GM18502 (cell line): ENCODE measurements around the gene HOXA13.

Source experiments
- ATAC-seq: cut with Tn5 transposase; IDR thresholded peaks from one replicate; pipeline ENCODE4 v1.9.1; 2021; ENCODE audit warnings: mild to moderate bottlenecking; ENCODE audit not compliant: unreplicated experiment, poor library complexity

Gene HOXA13

DNA sequence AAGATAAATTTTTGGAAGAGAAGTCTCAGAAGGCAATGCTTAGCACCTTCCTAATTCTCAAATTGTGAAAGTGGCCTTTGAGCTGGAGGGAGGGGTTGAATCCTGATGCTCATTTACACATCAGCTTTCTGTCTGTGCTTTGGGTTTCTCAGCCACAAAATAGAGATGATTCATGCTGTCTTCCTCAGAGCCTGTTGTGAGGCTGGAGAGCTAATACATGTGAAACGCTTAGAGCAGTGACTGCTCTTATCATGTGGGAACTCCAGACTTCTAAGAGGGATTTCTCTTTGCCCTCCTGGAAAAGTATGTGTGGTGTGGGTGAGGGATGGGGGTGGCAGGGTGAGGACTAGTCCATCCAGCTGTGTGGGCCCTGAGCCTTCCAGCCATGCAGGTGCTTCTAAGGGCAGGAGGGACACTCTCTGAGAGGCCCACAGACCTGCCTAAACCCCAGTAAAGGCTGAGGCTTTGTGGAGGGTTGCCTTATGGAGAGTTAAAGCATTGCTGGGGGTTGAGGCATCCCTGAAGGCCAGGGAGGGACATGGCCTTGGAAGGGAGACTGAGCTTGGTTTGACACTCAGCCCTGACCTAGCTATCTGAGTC lies 37.9 kb upstream of the HOXA13 start:
- ATAC-seq: no peak

DNA sequence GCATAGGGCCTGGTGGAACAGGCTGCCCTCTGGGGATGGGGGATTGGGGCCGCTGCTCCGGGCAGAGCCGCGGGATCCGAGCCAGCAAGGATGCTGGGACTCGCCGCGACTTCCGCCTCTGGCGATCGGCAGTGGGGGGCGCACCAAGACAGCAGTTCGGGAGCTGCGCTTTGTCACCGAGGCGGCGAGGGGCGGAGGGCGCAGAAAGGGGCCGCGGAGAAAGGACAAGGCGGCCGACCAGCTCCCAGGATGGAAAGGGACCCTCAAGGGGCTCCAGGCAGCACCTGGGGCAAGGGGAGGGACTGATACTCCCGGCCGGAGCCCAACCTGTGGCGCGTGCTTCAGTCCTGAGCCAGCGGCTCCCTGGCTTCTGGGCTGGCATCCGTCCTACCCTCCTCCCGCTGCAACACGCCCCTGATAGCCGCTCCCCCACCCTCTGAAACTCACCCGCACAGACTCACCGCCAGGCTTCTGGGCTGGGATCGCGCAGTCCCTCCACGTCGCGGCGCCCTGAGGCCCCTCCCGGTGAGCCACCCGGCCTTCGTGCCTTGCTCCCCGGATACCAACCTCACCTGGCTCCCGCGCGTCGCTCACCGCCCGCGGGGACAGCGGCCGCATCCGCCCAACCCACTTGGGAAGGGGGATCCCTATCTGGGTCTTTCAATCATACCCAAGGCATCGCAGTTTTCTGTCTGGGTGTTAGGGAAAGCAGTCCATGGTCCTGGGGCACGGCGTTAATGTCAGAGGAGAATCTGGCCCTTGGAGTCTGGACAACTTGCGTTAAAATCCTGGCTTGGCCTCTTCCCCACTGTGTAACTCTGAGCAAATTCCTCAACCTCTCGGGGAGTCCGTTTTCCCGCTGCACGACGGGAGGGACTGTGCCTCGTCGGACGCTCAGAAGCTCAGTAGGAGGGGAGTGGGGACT lies 35.8 kb upstream of the HOXA13 start:
- no peak for ATAC-seq

DNA sequence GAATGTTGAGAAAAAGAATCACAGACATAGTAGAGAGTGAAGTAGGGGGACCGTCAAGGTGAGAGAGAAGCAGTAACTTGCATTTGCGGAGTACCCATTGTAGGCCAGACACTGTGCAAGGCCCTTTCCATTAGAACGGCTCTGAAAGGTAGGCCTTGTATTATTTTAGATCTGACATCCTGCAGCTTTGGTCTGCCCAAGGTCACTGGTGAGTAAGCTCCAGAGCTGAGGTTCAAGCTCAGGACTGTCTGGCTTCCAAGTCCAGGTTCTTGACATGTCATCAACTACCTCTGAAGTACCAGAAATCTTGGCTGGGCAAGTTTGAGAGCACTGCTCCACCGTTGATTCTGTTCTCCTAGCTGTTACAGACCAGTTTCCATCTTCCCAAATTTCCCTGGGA lies 29.6 kb upstream of the HOXA13 start:
- no peak for ATAC-seq

DNA sequence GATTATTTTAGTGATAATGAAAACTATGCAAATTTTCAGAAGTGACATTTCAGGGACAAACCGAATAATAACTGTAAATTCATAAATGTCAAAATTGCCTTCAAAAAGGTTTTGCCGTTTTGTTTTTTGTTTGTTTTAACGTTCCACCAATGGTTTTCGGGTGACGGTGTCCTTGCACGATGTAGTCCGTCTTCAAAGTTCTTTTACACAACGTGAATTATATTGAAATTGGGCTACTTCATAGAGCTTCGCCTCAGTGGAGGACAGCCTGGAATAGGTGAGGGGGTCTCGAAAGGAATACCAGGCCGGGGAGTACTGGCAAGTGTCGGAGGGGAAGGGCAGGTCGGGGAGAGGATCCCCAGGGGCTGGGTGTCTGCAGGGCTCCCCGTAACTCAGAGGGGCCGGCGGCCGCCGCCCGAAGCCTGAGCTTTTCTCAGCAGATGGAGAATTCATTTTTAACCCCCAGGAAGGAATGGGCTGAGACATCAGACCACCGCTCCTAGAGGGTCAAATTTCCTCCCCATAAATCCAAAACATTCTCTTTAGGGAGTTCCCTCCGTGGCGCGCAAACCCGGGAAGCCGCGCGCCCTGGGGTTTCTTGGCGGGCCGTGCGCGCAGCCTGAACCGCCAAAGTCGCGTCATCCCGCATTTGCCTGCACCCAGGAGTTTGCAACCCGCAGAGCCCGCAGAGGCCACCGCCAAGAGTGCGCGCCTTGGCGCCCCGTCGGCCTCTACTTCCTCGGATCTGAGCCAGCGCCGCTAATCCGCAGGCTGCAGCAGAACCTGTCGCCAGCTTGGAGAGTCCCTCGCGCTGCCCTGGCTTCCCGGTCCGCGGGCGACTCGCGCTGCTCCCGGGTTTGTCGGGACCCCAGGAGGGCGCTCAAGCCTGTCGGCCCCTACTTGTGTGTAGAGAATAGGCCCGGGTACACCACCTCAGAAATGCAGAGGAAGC lies 25.4 kb upstream of the HOXA13 start:
- no peak for ATAC-seq

DNA sequence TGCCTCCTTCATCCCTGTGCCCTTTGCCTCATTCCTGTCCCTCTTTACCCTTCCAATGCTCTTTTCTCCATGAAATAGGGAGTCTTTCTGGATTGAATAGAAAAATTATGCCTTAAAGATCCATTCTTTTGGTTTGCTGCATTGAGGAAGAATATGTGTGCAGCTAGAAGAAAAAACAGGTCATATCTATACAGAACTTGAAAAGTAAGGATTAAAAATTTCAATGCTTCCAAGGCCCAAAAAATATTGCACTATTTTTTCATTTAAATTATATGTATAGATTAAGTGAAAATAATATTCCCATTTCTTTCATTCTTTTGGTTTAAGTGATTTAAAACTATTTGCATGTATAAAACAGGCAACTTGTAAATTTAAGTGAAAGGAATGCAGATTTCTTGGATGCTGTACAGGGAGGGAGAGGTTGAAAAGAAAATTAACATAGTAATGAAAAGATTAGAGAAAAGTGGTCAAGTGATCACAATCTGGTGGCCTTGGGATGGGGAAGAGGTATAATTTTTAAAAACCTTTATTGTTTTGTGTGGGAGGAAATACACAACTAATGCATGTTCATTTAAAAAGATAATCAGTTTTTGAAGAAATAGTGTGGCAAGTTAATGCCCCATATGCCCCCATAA lies 24.2 kb upstream of the HOXA13 start:
- no peak for ATAC-seq

DNA sequence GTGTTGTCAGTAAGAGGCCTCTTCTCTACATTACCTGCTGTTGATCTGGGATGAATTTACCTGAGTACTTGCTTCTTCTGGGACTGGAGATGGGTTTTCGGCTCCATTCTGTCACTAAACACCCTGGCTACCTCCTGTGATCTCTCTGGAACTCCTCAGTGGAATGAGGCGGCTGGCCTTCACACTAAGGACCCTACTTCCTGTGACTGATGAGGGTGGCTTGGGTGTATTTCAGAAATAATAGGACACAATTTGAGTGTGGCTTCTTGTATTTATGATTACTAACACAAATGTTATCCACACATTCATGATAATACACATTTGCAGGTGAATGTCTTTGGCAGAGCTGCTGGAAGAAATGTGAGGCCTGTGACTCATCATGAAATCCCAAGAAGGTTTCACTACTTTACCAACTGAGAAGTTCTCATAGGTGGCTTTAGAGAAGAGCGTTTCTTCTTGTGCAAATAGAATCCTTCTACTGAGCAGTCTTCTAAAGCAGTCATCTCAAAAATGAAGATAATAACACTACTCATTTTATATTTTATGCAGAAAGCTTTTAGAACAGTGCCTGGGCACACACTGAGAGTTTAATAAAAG lies 21.4 kb upstream of the HOXA13 start:
- no peak for ATAC-seq

DNA sequence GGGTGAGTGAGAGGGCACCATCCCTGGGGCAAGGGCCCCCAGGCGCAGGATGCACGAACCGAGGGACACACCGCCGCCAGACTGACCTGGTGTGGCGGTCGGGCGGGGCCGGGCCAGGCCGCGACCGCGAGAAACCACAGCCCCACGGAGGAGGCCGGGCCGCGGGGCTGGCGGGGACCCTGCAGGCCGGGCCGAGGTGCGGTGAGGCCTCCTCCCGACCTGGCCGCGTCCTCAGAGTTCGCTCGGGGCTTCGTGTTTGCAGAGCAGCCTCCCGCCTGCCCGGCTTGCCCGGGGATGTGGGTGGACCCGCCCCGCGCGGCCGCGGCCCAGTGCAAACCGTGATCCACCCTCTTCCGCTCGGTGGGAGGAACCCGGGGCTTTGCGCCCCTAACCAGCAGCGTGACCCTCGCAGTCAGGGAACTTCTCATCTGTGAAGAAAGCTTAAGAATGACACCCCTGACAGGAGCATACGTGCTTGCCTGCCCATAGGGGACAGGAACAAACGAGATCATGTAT lies 20.6 kb upstream of the HOXA13 start:
- no peak for ATAC-seq

DNA sequence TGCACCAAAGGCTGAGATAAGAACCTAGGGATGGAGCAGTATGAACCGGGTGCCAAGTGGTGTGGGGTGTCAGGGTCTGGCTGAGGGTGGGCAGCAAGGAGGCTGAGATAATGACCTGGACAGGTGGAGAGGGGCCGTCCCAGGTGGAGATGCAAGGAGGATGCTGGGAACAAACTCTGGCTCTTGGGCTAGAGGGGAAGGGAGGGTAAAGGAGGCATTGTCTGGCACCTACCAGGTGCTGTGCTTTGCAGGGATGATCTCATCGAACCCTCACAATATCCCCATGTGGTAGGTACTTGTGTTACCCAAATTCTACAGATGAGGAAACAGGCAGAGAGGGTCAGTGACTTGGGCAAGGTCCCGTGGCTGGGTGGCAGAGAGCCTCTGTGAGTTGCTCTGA lies 19.9 kb upstream of the HOXA13 start:
- ATAC-seq: no peak

DNA sequence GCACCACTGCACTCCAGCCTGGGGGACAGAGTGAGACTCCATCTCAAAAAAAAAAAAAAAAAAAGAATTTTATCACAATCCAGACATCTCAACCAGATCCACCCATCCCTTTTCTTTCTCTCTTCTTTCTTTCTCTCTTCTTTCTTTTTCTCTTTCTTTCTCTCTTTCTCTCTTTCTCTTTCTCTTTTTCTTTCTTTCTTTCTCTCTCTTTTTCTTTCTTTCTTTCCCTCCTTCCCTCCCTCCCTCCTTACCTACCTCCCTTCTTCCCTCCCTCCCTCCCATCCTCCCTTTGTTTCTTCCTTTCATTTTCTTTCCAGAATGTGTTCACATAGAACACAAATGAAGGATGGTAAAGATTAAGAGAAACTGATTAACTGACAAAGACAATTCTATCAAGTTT lies 18.1 kb upstream of the HOXA13 start:
- ATAC-seq: no peak

DNA sequence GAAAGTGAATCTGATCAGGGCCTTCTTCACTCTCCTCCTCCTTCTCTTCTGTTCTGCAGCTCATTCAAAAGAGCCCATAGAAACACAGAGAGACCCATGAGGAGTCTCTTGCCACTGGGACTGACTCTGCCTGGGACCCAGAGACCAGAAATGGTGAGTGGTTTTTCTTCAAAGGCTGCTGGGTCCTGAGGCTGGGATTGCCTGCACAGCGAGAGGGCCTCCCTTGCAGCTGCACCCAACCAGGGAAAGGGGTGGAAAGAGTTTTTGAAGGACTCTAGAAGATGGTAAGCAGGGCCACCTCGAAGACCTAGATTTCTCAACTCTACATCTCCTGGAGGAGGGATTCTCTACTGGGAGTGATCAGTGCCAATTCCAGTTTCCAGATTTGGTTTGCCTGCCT lies 15.5 kb upstream of the HOXA13 start:
- no peak for ATAC-seq

DNA sequence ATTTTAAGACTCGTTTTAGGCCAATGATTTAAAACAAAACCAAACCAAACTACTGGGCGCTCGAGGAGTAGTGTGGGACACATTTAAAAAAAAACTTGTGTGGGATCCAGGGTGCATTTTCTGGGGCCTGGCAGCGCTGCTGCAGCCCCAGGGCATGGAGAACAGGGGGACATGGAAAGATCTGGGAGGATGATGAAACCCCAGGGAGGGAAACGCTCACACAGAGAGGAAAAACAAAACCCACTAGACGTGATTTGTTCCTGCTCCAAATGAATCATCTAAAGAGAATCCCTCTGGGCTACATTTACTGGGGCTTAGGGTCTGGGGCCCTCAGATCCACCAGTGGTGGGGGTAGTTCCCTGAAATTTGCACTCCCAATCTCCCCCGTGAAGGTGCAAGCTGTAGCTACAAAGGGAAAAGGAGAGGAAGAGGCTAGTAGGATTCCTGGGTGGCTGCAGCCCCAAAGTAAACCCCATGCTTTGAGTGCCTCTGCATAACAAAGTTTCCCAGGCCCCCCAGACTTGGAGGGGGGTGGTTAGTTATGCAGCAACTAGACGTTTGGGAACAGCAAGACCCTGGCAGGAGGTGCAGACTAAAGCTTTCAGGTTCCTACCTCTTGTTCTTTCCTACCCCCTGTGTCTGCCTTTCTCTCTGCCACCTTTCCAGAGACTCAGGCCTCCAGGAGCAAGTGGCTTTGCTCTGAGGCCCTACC lies 14.5 kb upstream of the HOXA13 start:
- ATAC-seq: no peak

DNA sequence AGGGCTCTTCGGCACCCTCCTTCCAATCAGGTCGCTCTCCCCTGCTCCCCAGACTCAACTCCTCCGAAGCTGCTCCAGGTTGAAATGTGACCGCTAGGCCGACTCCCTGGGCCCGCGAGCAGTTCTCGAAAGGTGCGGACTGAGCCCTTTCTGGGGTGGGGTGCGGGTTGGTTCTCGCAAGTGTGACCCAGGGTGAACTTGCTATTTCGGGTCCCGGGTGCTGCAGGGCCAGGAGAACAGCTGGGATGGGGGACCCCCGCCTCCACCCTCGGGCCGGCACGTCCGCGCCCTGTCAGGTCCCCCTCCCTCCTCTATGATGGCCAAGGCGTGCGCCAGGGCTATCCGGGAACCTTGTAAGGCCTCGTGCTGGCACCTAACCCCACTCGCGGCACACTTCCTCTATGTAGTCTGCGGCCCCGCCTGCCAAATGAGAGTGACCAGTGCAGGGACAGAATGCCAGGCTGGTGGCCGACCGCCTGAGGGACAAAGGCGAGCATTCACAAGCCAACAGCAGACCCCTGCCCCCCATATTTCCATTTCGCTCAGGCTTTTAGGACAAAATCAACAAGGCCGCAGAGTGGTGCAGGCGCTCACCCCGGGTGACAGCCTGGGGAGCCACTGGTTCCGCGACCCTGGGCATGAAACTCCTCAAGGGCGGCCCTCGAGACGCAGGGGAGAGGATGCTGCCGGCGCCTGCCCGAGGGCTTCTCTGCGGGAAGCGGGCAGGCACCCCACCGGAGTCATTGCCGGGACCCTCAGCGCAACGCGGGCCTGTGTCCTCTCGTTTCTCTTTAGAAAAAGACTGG lies 13.7 kb upstream of the HOXA13 start:
- no peak for ATAC-seq

DNA sequence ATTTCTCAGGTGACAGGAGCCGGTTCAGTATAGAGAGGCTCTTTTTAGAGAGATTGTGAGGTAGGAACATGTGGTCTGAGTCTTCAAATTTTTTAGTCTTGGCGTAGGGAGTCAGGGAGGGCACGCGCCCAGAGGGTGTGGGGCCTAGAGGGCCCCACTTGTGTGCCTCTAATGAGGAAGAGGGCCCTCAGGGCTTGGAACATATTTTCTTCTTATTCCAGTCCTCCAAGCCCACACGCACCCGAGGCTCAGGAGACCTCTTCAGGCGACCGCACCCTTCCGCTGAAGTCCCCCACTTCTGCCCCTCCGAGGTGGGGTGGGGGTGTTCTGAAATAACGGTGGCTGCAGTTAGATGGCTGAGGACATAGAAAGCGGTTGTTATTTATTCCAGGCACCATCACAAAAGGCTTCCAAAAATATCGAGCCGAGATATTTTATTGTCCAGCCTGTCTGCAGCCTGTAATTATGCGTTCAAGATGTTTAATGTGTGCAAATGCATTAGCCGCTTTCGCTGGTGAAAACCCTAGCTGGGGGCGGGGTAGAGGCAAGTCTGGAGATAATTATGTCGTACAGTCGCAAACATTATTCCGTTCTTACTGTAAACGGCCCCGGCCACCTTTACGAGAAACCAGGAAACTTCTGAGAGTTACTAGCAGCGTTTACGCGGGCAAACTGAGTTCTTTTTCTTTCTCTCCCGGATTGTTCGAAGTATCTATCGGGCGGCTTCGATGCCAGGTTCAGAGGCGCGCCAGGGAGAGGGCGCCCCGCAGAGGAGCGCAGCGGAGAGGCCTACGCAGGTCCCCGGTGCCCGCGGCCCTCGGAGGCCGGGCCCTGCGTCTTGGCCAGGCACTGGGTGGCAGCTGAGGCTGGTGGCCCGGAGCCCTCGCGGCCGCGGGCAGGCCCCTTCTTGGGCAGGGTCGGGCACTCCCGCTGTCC lies 12.9 kb upstream of the HOXA13 start:
- ATAC-seq: no peak

DNA sequence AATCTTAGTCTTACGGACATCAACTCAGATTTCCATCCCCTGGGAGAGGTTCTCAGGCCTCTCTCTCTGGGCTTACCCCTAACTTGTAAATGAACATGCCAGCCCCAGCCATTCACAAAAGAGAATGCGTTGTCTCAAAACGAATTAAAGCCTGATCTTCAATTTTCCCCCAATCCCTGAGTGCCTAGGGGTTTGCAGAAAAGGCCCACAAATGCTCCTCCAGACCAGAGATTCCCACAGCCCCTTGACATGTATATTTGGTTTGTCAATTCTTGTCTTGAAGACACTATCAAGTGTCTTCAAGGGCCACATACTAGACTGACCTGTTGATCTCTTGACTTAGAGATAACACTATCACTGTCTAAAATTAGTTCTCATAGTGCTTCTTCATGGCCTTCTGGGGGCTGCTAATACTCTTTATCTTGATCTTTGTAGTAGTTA lies 11.9 kb upstream of the HOXA13 start:
- ATAC-seq: no peak

DNA sequence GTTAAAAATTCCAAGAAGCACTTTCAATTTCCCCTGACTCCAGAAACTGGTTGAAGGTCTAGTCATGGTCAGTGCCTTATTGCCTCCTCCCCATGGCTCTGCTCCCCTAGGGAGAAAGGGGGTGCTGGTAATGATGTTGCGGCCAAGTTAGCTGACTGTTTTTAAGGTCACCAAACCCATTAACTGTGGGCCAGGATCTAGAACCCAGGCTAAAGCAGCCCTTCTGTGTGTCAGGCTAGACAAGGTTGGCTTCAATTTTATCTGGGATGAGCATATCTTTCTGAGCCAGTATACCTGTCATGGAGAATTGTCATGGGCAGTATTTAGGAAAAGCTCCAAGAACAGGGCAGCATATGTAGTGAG lies 11.2 kb upstream of the HOXA13 start:
- ATAC-seq: no peak

DNA sequence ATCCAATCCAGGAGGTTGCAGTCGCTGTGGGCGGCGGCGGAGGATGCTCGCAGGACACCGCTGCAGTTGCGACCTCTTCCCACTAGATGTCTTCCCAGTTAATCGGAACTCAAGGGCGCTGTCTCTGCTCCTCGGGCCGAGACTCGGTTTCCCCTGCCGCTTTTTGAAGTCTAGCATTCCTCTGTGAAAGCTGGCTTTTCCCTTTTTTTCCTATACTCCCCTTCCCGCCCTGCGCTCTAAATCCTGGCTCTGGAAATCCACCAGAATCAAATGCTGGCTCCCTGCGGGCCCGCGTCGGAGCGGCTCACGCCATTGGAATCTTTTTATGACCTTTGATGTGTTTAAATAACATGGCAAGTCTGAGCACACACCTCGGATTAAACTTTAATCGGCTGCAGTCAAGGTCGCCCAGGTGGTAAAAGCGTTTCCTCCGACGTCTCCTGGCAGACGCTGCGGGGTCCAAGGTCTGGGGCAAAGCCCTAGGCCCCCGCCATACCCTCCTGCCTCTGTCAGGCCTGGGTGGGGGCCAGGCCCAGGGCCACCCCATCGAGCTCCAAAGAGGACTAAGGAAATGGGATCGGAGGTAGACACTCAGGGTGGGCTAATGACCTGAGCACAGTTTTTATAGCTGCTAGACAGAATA lies 10.7 kb upstream of the HOXA13 start:
- no peak for ATAC-seq

DNA sequence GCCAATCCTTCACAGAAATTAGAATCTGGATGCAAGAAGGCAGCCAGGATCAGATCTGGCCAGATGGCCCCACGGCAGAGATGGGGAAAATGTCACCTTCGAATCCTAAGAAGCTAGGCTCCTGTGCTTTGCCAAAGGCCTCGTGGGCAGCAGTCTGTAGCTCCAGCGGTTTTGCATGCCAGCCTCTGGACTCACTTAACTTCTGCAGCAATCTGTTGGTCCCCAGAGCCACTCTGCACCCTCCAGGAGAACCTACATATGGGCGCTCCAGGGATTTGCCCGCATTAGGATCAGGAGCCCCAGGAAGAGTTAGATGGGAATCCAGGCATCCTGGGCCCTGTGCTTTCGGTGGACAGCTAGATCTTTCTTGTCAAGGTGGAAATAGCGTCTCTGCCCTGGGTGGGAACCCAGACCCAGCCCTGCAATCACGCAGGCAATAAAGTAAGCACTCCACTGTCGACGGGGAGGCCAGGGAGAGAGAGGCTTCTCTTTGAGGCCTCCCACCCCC lies 10.1 kb upstream of the HOXA13 start:
- ATAC-seq: no peak
